HL-60/S4 treated with phorbol 12-myristate 13-acetate at 8.2 ng/mL for 4 days and 3 days (cell line): ENCODE data around the gene P4HB.

Experiments used
- in situ Hi-C: fragments of 300-500 bp; cut with MboI; formaldehyde crosslinking; loops from 2 replicates; pipeline ENCODE4 v1.15.0; 2022; ENCODE audit warnings: low sequenced_read_pairs

Gene P4HB

DNA sequence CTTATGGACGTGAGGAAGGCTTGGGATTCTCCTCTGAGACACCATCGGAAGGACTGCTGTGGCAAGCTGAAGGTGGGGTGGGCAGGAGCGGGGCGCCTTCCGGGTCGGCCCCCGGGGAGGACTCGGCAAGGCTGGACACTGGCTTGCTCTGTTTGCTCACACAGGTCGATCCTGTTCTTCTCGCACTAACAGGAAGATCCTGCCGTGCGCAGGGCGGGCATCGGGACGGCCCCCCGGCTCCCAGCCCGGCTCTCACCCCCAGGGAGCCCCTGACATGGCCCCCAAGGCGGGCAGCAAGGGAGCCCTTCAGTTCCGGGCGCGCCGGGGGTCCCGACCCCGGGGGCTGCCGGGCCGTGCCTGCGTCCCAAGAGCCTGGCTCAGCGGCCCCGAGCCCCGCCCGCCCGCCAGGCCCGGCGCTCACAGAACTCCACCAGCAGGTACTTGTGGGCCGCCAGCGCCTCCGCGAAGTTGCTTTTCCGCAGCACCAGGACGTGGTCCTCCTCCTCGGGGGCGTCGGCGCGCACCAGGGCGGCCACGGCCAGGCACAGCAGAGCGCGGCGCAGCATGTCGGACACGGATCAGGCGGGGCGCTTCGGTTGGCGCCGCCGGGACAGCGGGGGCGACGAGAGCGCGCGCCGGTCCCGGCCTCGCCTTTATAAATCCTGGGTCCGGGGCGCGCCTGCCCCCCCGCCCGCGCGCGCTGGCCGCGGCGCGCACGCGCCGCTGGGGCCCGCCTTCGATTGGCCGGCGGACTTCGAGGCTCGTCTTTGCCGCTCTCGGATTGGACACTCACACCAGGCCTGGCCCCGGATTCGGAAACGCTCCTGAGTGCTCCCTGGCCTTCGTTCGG, at the start of gene P4HB:
P4HB (minus strand) TSS at position 630 of the 850 bp plus-strand sequence; CDS start at position 566, 64 bp downstream.
- in situ Hi-C loops, result no loop called here

DNA sequence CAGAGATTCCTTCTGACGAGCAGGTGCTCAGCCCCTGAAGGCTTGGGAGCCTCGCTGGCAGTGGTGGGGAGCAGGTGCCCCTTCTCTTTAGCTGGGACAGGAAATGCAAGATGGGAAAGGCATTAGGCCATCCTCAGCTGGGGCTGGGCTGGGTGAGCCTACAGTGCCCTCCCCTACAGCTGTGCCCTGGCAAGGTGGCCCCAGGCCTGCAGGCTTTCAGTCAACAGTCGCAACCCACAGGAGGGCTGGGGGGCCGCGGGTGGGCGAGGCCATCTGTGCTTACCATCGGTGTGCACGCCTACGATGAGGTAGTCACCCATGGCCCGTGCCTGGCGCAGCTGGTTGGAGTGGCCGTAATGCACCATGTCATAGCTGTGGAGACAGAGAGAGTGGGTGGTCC, 48.9 kb upstream of the P4HB start:
- in situ Hi-C loops, result no loop called here

DNA sequence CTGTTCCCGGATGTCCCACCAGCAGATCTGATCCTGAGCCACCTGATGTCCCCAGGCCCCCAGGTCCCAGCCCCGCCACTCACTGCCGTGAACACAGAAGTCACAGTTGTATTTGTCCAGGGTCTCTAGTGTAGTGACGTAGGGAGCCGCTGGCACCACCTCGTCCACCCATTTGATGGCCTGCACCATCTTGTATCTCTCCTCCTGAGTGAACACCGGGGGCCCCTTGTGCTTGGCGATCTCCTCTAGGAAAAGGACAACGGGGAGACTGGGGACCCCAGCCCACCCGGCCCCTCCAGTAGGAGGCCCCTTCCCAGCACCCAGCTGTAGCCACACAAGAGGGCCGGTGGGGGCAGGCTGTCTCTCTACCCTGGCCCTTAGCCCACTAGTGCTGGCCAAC, 48.5 kb upstream of the P4HB start:
- in situ Hi-C loops, result no loop called here

DNA sequence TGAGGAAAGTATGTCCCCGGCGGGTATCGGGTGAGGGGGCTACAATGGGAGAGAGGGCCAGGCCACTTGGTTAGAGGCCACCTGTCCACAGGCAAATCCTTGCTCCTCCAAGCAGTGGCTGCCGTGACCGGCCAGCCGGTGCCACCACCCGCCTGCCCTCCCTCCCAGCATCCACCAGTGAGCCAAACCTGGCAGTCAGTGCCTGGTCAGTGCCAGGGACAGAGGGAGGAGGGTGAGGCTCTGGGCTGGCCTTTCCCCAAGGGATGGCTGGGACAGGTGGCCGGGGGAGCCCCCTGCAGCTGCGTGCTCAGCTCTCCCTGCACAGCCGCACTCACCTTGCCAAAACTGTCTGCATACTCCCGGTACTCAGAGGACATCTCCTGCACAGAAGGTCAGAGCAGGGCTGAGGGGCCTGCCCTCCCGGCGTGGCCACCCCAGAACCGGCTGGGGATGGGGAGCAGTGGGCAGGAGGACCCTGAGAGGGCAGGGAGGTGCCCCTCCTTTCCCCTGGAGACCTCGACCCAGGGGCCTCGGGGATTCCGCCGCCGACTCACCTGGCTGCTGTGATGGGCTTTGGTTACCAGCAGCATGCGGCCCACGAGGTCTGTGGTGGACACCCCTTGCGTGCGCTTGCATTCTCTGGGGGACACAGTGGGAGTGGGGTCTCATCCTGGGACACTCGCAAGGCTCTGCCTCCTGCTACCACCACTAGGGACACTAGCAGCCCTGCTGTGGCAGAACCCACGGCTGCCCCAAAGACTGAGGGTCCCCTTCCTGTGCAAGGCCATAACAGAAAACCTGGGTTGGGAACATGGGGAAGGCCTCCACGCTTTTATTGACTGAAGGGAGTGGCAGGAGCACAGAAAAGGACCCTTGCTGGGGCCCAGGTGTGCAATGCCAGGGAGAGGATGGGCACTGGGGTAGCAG, 47.1 kb upstream of the P4HB start:
- in situ Hi-C loops, result no loop called here

DNA sequence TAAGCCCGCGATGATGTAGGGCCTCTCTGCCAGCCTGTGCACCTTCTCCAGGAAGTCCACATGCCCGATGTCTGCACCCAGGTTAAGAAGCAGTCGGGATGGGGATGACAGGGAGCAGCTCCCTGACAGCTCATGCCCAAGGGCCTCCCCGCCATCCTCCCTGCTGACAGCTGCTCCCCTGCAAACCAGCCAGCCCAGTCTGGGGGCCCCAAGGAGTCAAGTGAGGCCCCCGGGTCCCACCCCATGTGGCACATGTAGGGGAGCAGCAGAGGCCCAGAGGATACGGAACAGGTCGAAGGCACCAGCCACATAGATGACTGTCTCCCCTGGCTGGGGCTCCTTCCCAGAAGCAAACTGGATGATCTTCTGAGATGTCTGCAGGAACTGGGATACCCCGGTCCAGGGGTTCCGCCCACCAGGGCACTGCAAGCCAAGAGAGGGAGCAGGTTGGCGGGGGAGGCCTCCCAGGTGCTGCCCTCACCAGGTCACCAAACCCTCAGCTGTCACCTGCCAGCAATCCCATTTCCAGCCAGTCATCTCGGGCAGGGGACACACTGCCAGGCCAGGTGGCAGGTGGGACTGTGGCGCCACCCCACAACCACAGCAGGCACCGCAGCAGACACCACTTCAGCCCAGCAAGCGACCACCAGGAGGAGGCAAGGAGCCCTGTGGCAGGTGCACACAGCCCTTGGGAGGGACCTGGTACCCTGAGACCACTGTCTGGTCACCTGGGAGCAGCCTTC, 46.3 kb upstream of the P4HB start:
- in situ Hi-C loops, result no loop called here

DNA sequence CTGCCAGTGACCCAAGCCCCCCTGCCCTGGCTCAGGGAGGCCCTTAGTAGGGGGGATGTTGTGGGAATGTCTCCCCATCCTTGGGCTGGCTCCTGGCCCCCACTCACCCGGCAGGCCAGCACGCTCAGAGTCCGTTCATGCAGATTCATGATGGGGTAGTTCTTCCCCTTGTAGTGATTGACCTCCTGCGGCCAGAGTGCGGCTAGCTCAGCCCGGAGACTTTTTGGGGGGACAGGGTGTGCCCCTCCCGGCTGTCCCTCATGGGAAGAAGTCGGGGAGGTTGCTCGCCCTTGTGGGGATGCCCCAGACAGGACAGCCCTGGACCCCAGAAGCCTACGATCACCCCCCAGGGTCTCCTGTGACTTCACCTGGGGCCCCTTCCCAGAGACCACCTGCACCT, 45.7 kb upstream of the P4HB start:
- in situ Hi-C loops, result no loop called here

DNA sequence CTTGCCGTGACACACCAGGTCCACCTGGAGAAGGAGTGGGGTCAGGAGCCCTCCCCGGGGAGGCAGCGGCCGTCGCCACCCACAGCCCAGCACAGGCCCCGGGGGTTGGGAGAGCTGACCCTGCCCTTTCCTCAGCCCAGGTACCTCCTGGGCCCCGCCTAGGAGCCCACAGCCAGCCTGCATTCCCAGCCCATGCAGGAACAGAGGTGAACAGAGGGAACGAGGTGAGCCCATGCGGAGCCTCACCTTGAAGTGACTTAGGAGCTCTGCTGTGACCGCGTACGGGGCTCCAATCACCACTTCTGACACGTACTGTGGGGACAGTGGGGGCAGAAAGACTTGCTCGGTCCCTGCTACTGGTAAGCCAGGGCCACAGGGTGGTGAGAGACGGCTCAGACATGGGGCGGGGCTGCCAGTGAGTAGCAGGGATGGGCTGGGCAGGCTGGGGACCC, 45.1 kb upstream of the P4HB start:
- in situ Hi-C loops, result no loop called here

DNA sequence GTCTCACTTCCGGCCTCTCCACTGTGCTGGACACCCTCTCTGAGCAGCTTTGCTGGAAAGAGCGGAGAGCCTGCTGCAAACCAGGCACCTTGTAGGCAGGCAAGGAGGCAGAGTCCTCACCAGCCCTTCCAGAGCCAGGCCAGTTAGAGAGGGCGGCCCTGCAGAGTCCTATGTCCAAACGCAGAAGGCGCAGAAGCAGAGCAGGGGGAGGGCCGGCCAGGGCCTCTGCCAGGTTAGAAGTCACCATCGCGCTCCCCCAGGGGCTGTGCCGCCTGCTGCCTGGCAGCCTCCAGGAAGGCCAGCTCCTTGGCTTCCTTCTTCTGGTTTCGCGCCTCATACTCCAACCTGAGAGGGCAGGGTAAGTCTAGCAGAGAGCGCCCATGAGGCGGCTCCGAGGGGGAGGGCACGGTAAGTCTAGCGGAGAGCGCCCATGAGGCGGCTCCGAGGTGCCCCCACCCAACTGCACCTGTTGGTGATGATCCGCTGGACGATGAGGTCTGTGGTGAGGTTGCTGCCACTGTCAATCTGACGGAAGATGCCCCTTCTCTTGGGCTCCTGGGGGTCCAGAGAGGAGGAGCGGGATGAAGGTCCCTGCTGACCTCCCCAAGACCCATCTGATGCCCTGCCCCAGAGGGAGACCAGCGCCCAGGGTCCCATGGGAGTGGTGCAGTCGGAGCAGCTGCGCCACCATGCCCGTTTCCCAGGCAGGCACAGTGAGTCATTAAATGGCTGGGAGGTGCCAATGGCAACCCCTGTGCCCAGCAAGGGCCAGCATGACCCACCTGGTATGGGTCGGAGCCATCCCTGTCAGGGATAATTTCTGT, 44.5 kb upstream of the P4HB start:
- in situ Hi-C loops, result no loop called here

DNA sequence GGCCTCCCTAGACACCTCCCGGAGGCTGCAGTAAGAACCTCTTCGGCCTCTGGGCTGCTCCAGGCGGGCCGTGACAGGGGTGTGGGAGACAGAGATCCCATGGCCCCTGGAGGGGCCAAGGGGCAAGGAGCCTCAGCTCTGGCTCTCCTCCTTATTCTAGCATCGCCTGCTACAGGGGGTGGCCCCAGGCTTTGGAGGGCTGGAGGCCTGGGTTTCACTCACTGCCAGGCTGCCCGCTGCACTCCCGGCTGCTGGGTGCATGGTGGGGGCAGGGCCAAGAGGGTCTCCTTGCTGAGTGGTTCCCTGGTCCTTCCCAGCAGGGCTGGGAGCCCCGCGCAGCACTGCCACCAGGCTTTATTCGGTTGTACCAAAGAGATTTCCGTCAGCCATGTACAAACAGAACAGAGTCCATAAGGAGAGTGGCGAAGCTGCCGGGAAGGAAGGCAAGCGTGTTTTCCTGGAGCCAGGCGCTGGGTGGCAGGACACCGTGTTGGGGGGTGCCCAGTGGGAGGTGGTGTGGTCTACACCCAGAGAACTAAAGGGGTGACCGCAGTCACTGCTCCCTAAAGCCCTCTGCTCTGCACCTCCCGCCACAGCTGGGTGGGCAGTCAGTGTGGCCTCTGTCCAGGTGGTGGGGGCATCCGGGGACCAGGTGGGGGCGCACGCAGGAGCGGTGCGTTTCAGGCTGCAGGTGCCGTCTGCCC, 43.7 kb upstream of the P4HB start:
- in situ Hi-C loops, result no loop called here

DNA sequence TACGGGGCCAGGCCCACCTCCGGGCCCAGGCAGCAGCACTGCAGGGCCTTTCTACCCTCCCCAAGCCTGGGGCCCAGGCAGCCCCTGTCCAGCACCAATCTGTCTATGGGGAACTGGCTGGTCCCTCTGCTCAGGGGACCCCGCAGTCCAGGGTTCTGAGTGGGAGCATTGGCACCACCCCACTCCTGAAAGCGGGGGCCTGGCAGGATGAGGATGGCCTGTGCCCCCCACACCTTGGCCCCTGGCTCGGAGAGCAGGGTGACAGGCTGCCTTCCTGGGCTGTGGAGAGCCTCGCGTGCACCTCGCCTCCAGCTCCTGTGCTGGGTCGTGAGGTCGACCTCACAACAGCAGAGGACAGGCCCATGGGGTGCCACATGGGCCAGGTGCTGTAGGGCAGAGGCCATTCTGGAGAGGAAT, 43.1 kb upstream of the P4HB start:
- in situ Hi-C loops, result no loop called here

DNA sequence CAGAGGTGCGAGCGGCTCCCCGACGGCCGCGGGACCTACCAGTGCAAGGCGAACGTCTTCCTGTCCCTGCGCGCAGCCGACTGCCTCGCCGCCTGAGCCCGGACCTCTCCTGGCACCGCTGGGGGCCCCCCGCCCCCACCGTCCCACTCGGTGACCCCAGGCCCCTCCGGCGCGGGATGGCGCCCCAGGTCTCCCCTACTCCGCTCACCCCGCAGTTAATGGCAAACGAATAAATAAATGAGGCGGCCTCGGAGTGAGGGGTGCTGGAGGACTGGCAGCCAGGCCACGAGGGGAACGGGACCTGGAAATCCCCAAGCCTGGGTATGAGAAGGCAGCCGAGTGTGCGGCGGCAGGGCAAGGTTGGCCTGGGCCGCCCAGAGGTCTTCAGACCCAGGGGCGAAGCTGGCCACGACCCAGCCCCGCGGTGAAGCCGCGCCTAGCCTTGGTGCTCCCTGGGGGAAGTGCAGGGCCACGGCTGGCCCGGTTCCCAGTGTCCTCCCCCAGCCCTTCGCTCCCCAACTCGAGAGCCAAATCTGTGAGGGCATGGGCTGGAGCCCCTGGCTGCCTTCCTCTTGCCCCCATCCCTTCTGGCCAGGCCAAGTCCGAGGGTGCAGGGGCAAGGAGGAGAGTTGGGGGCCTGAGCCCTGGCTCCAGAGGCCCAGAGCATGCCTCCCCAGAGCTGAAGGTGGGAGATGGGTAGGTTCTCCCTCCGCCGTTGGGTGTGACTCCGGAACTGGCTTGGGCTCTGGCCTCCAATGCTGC, 42.5 kb upstream of the P4HB start:
- in situ Hi-C loops, result no loop called here

DNA sequence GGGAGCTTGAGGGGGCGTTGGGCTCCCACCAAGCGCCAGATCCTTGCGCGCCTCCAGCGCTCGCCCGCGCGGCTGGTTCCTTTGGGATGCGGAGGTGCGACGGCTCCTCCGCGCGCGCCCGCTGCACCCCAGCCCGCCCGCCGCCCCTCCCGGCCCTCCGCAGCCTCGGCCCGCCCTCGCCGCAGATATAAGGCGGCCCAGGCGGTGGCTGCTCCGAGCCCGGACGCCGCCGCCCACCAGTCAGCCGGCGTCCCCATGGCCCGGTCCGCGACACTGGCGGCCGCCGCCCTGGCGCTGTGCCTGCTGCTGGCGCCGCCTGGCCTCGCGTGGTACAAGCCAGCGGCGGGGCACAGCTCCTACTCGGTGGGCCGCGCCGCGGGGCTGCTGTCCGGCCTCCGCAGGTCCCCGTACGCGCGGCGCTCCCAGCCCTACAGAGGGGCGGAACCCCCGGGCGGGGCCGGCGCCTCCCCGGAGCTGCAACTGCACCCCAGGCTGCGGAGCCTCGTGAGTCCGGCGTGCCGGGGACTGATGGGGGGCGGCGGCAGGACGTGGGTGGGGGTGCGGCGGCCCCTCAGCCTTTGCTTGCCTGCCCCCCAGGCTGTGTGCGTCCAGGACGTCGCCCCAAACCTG, 41.8 kb upstream of the P4HB start, which contains the start of gene NPB:
NPB (plus strand) TSS at position 216 of the 630 bp plus-strand sequence; CDS start at position 256, 40 bp downstream.
- in situ Hi-C loops, result no loop called here

DNA sequence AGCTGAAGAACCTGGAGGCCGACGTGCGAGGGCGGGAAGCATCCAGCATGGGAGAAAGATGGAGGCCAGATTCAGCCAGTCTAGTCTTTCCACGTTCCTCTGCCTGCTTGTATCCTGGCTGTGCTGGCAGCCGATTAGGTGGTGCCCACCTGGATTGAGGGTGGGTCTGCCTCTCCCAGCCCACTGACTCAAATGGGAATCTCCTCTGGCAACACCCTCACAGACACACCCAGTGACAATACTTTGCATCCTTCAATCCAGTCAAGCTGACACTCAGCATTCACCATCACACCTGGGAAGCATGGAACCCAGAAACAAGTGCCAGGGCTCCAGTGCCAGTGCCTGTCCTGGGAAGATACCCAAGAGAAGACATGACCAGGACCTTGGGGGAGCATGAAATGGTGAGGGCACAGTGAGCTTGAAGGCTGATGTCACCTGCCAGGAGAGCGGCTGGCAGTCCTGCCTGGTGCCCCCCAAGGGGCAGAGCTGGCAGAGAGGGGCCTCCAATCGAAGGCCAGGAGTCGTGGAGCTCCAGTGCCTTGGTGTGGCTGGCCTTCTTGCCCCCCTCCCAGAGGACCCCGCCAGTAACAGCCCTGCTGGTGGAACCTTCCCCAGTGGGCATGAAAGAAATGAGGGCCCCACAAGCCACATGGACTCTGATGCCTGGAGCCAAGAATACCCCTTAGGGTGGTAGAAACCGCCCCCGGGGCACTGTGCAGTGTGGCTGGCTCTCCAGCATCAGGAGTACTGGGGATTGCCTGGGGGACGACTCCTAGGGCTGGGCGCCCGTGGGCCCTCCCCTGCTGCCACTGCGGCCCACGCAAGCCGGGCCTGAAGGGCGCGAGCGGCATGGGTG, 41.1 kb upstream of the P4HB start:
- in situ Hi-C loops, result no loop called here

DNA sequence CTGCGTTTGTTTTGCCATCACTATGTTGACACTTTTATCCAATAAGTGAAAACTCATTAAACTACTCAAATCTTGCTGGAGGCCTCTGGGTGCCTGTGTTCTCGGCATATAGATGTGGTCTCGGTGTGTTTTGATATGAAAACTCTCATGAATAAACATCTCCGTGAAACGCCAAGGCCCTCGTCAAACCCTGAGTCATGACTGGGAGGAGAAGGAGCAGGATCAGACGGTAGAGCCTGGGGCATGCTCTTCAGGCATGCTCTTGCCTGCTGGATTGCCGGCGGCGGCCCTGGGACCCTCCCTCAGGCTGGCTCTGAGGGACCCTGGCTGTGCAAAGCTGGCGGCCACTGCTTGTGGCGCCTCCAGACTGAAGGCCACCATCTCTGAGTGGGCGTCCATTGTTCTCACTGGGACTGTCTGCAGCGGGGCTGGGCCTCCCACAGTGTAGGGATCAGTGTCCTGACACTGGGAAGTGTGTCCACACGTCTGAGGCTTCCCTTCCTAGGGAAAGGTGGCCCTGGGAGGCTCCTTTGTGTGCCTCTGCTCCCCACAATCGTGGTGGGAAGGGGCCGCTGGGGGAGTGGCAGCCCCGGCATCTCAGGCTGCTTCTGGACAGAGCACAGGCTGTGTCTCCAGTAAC, 40.0 kb upstream of the P4HB start:
- in situ Hi-C loops, result no loop called here

DNA sequence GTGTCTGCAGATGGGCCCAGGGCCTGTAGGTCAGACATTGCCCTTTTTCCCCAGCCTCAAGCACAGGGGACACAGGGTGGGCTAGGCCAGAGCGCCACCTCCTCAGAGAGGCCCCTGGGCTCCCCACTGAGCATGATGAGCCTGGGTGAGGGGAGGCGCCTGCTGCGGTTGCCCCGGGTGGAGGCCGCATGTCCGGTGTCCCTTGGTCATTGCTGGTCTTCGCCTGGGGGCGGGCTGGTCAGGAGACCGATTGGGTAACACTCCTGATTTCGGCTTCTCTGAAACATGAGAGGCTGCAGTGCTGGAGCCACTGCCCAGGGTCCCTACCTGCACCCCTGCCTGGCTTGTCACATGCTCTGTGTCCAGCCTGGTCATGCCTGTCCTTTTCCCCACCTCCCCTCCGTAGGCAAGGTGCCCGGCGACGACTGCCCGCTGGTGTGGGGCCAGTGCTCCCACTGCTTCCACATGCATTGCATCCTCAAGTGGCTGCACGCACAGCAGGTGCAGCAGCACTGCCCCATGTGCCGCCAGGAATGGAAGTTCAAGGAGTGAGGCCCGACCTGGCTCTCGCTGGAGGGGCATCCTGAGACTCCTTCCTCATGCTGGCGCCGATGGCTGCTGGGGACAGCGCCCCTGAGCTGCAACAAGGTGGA, 39.3 kb upstream of the P4HB start:
- in situ Hi-C loops, result no loop called here

DNA sequence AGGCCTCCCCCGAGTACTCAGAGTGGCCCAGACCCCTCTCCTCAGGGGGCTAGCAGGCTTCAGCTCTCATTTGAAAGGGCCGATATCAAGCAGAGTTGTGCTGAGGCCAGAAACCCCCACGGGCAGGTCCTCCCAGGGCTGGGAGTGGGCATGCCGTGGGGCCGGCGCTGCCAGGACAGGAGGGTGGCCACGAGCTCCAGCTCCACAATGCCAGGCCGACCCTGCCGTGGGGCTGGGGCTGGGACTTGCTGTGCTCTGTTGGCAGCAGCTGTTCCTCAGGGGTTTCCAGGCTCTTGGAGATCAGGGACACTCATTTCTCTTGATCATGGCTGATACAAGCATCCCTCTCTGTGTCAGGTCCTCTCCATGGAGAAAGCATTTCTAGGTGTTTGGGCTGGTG, 38.5 kb upstream of the P4HB start:
- in situ Hi-C loops, result no loop called here
